NCI-H1048 (cell line): Measurements from ENCODE around the gene INTS15.
"Not testable (repeated sequence)": the region's sequence is repeated elsewhere in the genome, so short reads cannot be mapped to it uniquely, and the experiment has no call there.

ENCODE experiments used
- DNase-seq: peaks from one replicate; lab custom pipeline; 2025; lab: John Stamatoyannopoulos, UW

The INTS15 gene

GRCh38 chr7:6618621-6619020 is 28.8 kb downstream of the INTS15 start:
- DNase-seq: no peak

- DNase-seq: no peak
Observed at GRCh38 chr7:6619961-6620360, 30.1 kb downstream of the INTS15 start.

GRCh38 chr7:6621195-6622133 is 31.6 kb downstream of the INTS15 start:
- DNase-seq: no peak

GRCh38 chr7:6622134-6622710 is 32.4 kb downstream of the INTS15 start:
- no peak for DNase-seq

- no peak for DNase-seq
Observed at GRCh38 chr7:6623589-6624245, 33.9 kb downstream of the INTS15 start.

GRCh38 chr7:6624246-6624611 is 34.4 kb downstream of the INTS15 start:
- no peak for DNase-seq

- DNase-seq: no peak
Observed at GRCh38 chr7:6628045-6628444, 38.2 kb downstream of the INTS15 start.

- DNase-seq: no peak
Observed at GRCh38 chr7:6630007-6630849, 40.4 kb downstream of the INTS15 start.

- no peak for DNase-seq
Observed at GRCh38 chr7:6631605-6632004, 41.8 kb downstream of the INTS15 start.

GRCh38 chr7:6634021-6634420 is 44.2 kb downstream of the INTS15 start:
- DNase-seq: no peak

- DNase-seq: not testable (repeated sequence)
Observed at GRCh38 chr7:6634971-6635370, 45.1 kb downstream of the INTS15 start.

- no peak for DNase-seq
Observed at GRCh38 chr7:6636741-6637543, 47.1 kb downstream of the INTS15 start, which contains the start of gene ZNF316. TSS of gene ZNF316 (plus strand) at chr7:6637318. CDS start at chr7:6642410, 5,092 bp downstream.

- DNase-seq: no peak
Observed at GRCh38 chr7:6637544-6638229, 47.9 kb downstream of the INTS15 start.

GRCh38 chr7:6639032-6639431 is 49.2 kb downstream of the INTS15 start:
- DNase-seq: no peak

GRCh38 chr7:6639627-6640026 is 49.8 kb downstream of the INTS15 start:
- DNase-seq: no peak

GRCh38 chr7:6640246-6640721 is 50.5 kb downstream of the INTS15 start:
- peak; percentile 58 for DNase-seq

GRCh38 chr7:6641305-6642035 is 51.6 kb downstream of the INTS15 start:
- DNase-seq: no peak

- no peak for DNase-seq
Observed at GRCh38 chr7:6642239-6642839, 52.5 kb downstream of the INTS15 start.
